ENCODE data around the gene BDKRB2.

DNA sequence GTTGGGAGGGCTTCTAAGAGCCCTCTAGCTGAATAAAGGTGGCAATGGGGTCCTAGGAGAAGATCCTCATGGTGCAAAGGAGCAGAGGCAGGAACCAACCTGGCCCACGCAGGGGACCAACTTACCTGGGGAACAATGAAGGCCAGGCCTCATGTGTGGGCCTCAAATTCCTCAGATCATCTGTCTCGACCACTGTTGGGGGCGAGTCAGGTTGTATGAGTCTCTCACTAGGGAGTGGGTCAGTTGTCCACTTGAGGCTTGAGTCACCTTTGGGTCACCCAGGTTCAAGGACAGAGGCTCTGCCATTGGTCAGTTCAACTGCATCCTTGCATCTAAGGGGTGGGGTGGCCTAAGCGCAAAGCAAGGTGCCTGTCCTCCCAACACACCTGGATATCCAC lies 43.7 kb upstream of the BDKRB2 start:
- TF ChIP-seq, protein P1, sequence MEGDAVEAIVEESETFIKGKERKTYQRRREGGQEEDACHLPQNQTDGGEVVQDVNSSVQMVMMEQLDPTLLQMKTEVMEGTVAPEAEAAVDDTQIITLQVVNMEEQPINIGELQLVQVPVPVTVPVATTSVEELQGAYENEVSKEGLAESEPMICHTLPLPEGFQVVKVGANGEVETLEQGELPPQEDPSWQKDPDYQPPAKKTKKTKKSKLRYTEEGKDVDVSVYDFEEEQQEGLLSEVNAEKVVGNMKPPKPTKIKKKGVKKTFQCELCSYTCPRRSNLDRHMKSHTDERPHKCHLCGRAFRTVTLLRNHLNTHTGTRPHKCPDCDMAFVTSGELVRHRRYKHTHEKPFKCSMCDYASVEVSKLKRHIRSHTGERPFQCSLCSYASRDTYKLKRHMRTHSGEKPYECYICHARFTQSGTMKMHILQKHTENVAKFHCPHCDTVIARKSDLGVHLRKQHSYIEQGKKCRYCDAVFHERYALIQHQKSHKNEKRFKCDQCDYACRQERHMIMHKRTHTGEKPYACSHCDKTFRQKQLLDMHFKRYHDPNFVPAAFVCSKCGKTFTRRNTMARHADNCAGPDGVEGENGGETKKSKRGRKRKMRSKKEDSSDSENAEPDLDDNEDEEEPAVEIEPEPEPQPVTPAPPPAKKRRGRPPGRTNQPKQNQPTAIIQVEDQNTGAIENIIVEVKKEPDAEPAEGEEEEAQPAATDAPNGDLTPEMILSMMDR (IDR thresholded peaks at IDR 0.05; ENCODE audit: borderline replicate concordance, extremely low read depth, low read length, poor library complexity, severe bottlenecking): no peak
- TF ChIP-seq EZH2 (IDR thresholded peaks at IDR 0.05; ENCODE audit: borderline replicate concordance, low read depth, low read length, severe bottlenecking): no peak
